ENCODE data around the gene ADGRV1. TPM values are rescaled to one million over a fixed set of nuclear protein-coding genes. Genes with fewer than 3 reads are reported as not detected.
"Not testable (repeated sequence)": the region's sequence is repeated elsewhere in the genome, so short reads cannot be mapped to it uniquely, and the experiment has no call there.

The ADGRV1 gene
- total RNA-seq, 1 donor from 2014 or later, result 0.13 TPM

GRCh38 chr5:90549223-90549622 lies 9.4 kb upstream of the ADGRV1 start:
- DNase-seq (ENCODE audit: low read depth in 2 of 2), result no peak

GRCh38 chr5:90549729-90550275 lies 8.8 kb upstream of the ADGRV1 start:
- DNase-seq (ENCODE audit: low read depth in 2 of 2), result no peak

- DNase-seq (ENCODE audit: low read depth in 2 of 2), result no peak
Measured at GRCh38 chr5:90550963-90551362, 7.6 kb upstream of the ADGRV1 start.

GRCh38 chr5:90551376-90551775 lies 7.2 kb upstream of the ADGRV1 start:
- no peak for DNase-seq (ENCODE audit: low read depth in 2 of 2)

GRCh38 chr5:90553711-90554110 lies 4.9 kb upstream of the ADGRV1 start:
- no peak for DNase-seq (ENCODE audit: low read depth in 2 of 2)

GRCh38 chr5:90554358-90555006 lies 4.1 kb upstream of the ADGRV1 start:
- DNase-seq (ENCODE audit: low read depth in 2 of 2), result no peak

- no peak for DNase-seq (ENCODE audit: low read depth in 2 of 2)
Measured at GRCh38 chr5:90555666-90556065, 2.9 kb upstream of the ADGRV1 start.

- DNase-seq (ENCODE audit: low read depth in 2 of 2), result no peak
Measured at GRCh38 chr5:90557391-90557790, 1.2 kb upstream of the ADGRV1 start.

GRCh38 chr5:90557871-90558270 lies 726 bp upstream of the ADGRV1 start:
- no peak for DNase-seq (ENCODE audit: low read depth in 2 of 2)

- no peak for DNase-seq (ENCODE audit: low read depth in 2 of 2)
Measured at GRCh38 chr5:90560771-90561170, 2.2 kb downstream of the ADGRV1 start.

- DNase-seq (ENCODE audit: low read depth in 2 of 2), result no peak
Measured at GRCh38 chr5:90561766-90562165, 3.2 kb downstream of the ADGRV1 start.

- no peak for DNase-seq (ENCODE audit: low read depth in 2 of 2)
Measured at GRCh38 chr5:90562341-90562740, 3.7 kb downstream of the ADGRV1 start.

GRCh38 chr5:90563108-90563507 lies 4.5 kb downstream of the ADGRV1 start:
- no peak for DNase-seq (ENCODE audit: low read depth in 2 of 2)

- DNase-seq (ENCODE audit: low read depth in 2 of 2), result no peak
Measured at GRCh38 chr5:90565491-90565890, 6.9 kb downstream of the ADGRV1 start.

GRCh38 chr5:90569084-90569483 lies 10.5 kb downstream of the ADGRV1 start:
- no peak for DNase-seq (ENCODE audit: low read depth in 2 of 2)

GRCh38 chr5:90570034-90570433 lies 11.4 kb downstream of the ADGRV1 start:
- DNase-seq (ENCODE audit: low read depth in 2 of 2), result no peak

GRCh38 chr5:90571147-90571773 lies 12.7 kb downstream of the ADGRV1 start:
- no peak for DNase-seq (ENCODE audit: low read depth in 2 of 2)

- no peak for DNase-seq (ENCODE audit: low read depth in 2 of 2)
Measured at GRCh38 chr5:90575712-90576111, 17.1 kb downstream of the ADGRV1 start.

- DNase-seq (ENCODE audit: low read depth in 2 of 2), result not testable (repeated sequence)
Measured at GRCh38 chr5:90576566-90576965, 18.0 kb downstream of the ADGRV1 start.

GRCh38 chr5:90579905-90580304 lies 21.3 kb downstream of the ADGRV1 start:
- not testable (repeated sequence) for DNase-seq (ENCODE audit: low read depth in 2 of 2)

- DNase-seq (ENCODE audit: low read depth in 2 of 2), result no peak
Measured at GRCh38 chr5:90581956-90582355, 23.4 kb downstream of the ADGRV1 start.

GRCh38 chr5:90585337-90585986 lies 26.9 kb downstream of the ADGRV1 start:
- no peak for DNase-seq (ENCODE audit: low read depth in 2 of 2)

- DNase-seq (ENCODE audit: low read depth in 2 of 2), result no peak
Measured at GRCh38 chr5:90586469-90586868, 27.9 kb downstream of the ADGRV1 start.
